H1 (cell line): ENCODE data around the gene ZDHHC11B. TPM values are rescaled to one million over a fixed set of nuclear protein-coding genes. Genes with fewer than 3 reads are reported as not detected.

Experiments
- CTCF ChIA-PET: fragments of 300-600 bp; sonication (Branson Sonifier 250); formaldehyde crosslinking; loops from one replicate; lab custom pipeline; 2021; ENCODE audit not compliant: partially characterized antibody; lab: Charles Lee
- POLR2A ChIA-PET: fragments of 300-600 bp; sonication (Branson Sonifier 250); formaldehyde crosslinking; loops from one replicate; lab custom pipeline; 2021; ENCODE audit warnings: inconsistent platforms; ENCODE audit not compliant: partially characterized antibody; lab: Charles Lee
- DNase-seq, 2 experiments: peaks; one replicate each; pipeline versions ENCODE4 v3.0.0 to v3.0.0-alpha.2; 2010 to 2022; ENCODE audit warnings: low spot score in 2 of 2, low read depth in 1 of 2, mixed read lengths in 1 of 2
- FAIRE-seq: peaks from 2 replicates; lab custom pipeline; 2011; peaks lifted over from hg19 to GRCh38; lab: Jason Lieb, UNC
- H2AFZ ChIP-seq: 2 replicates; pipeline ENCODE4 v1.8.1; 2012; ENCODE audit warnings: low read length, inconsistent platforms
- H2AK5ac ChIP-seq: 2 replicates; pipeline ENCODE4 v1.6.1; 2013; ENCODE audit warnings: low read depth, low read length
- H2BK120ac ChIP-seq: replicated peaks from 2 replicates; pipeline ENCODE3; 2013; ENCODE audit warnings: low read depth, low read length, inconsistent platforms
- H2BK12ac ChIP-seq: 2 replicates; pipeline ENCODE4 v1.6.1; 2013; ENCODE audit warnings: low read depth, low read length
- H2BK15ac ChIP-seq: 2 replicates; pipeline ENCODE4 v1.6.1; 2013; ENCODE audit warnings: low read length
- H2BK20ac ChIP-seq: 2 replicates; pipeline ENCODE4 v1.6.1; 2013; ENCODE audit warnings: low read length
- H2BK5ac ChIP-seq: 2 replicates; pipeline ENCODE4 v1.6.1; 2013; ENCODE audit warnings: low read depth, low read length
- H3K14ac ChIP-seq: 2 replicates; pipeline ENCODE4 v1.6.1; 2013; ENCODE audit warnings: inconsistent platforms; ENCODE audit not compliant: insufficient read length
- H3K18ac ChIP-seq: 2 replicates; pipeline ENCODE4 v1.6.1; 2013; ENCODE audit warnings: low read length; ENCODE audit errors: extremely low read depth
- H3K23ac ChIP-seq: 2 replicates; pipeline ENCODE4 v1.6.1; 2013; ENCODE audit warnings: inconsistent platforms; ENCODE audit not compliant: insufficient read length
- H3K23me2 ChIP-seq: 2 replicates; pipeline ENCODE4 v1.6.1; 2013; ENCODE audit warnings: low read depth, low read length
- H3K27ac ChIP-seq: 2 replicates; pipeline ENCODE4 v1.6.1; 2011; ENCODE audit warnings: low read depth, low read length, inconsistent platforms
- H3K27me3 ChIP-seq, 4 experiments: replicated peaks in 1 of 4; 1 replicate in 1 of 4; 2 replicates in 3 of 4; pipeline versions ENCODE4 v1.6.1 to v1.8.1; 2011 to 2013; ENCODE audit warnings: low read length in 3 of 4, mild to moderate bottlenecking in 3 of 4, inconsistent platforms in 2 of 4, mixed read lengths in 2 of 4, moderate library complexity in 1 of 4; ENCODE audit not compliant: control insufficient read depth in 3 of 4, insufficient read depth in 3 of 4; ENCODE audit errors: extremely low read depth in 1 of 4
- H3K36me3 ChIP-seq, 4 experiments: 2 replicates each; pipeline versions ENCODE4 v1.6.1 to v1.8.1; 2011 to 2013; ENCODE audit warnings: mild to moderate bottlenecking in 4 of 4, low read length in 3 of 4, moderate library complexity in 2 of 4, control low read depth in 1 of 4, inconsistent platforms in 1 of 4; ENCODE audit not compliant: insufficient read depth in 4 of 4, control insufficient read depth in 2 of 4
- H3K4ac ChIP-seq: replicated peaks from 2 replicates; pipeline ENCODE3; 2013; ENCODE audit warnings: low read length, low read depth, mixed read lengths, inconsistent platforms; ENCODE audit not compliant: insufficient read length
- H3K4me1 ChIP-seq, 4 experiments: replicated peaks in 1 of 4; 1 replicate in 1 of 4; 2 replicates in 3 of 4; pipeline versions ENCODE4 v1.6.1 to v1.8.1; 2011 to 2013; ENCODE audit warnings: low read length in 3 of 4, inconsistent platforms in 2 of 4, mixed read lengths in 1 of 4; ENCODE audit not compliant: insufficient read depth in 4 of 4, control insufficient read depth in 3 of 4
- H3K4me2 ChIP-seq, 2 experiments: 2 replicates each; pipeline versions ENCODE4 v1.6.1 to v1.8.1; 2011 to 2013; ENCODE audit warnings: low read depth in 2 of 2, low read length in 2 of 2, control low read depth in 1 of 2, inconsistent platforms in 1 of 2, mild to moderate bottlenecking in 1 of 2; ENCODE audit not compliant: insufficient read depth in 1 of 2
- H3K4me3 ChIP-seq, 4 experiments: fragments of 200-600, 300-600 bp in 1 of 4; sonication (generic), shearing (Covaris generic), sonication (Bioruptor Twin) in 1 of 4; 2 replicates each; pipeline versions ENCODE4 v1.5.1 to v1.8.1; 2011 to 2016; ENCODE audit warnings: low read length in 4 of 4, low read depth in 3 of 4, control low read depth in 2 of 4, inconsistent platforms in 2 of 4, mild to moderate bottlenecking in 2 of 4, mixed read lengths in 1 of 4, moderate library complexity in 1 of 4; ENCODE audit not compliant: insufficient read depth in 2 of 4; ENCODE audit errors: extremely low read depth in 1 of 4
- H3K56ac ChIP-seq: replicated peaks from 2 replicates; pipeline ENCODE3; 2013; ENCODE audit warnings: low read depth, mild to moderate bottlenecking, mixed read lengths, low read length, inconsistent platforms; ENCODE audit not compliant: insufficient read length
- H3K79me1 ChIP-seq: 2 replicates; pipeline ENCODE4 v1.6.1; 2013; ENCODE audit warnings: low read depth, low read length, control low read depth
- H3K79me2 ChIP-seq, 2 experiments: 2 replicates each; pipeline versions ENCODE4 v1.6.1 to v1.8.1; 2012 to 2013; ENCODE audit warnings: low read length in 2 of 2, mild to moderate bottlenecking in 2 of 2, inconsistent platforms in 1 of 2; ENCODE audit not compliant: insufficient read depth in 2 of 2, control insufficient read depth in 1 of 2
- H3K9ac ChIP-seq, 4 experiments: replicated peaks in 1 of 4; 1 replicate in 1 of 4; 2 replicates in 3 of 4; pipeline versions ENCODE4 v1.6.1 to v1.8.1; 2011 to 2013; ENCODE audit warnings: low read depth in 3 of 4, low read length in 3 of 4, control low read depth in 2 of 4, mild to moderate bottlenecking in 2 of 4, moderate library complexity in 2 of 4, inconsistent platforms in 1 of 4; ENCODE audit errors: extremely low read depth in 1 of 4
- H3K9me3 ChIP-seq, 2 experiments: 2 replicates each; pipeline versions ENCODE4 v1.6.1 to v1.8.1; 2012 to 2013; ENCODE audit warnings: mild to moderate bottlenecking in 2 of 2, moderate library complexity in 2 of 2, control low read depth in 1 of 2, inconsistent platforms in 1 of 2, low read depth in 1 of 2, low read length in 1 of 2, mixed read lengths in 1 of 2; ENCODE audit not compliant: insufficient read depth in 2 of 2
- H4K20me1 ChIP-seq, 2 experiments: replicated peaks in 1 of 2; 2 replicates each; pipeline versions ENCODE3 to v1.8.1; 2011 to 2013; ENCODE audit warnings: inconsistent platforms in 2 of 2, low read length in 2 of 2, mild to moderate bottlenecking in 1 of 2; ENCODE audit not compliant: insufficient read depth in 2 of 2, control insufficient read depth in 1 of 2
- H4K5ac ChIP-seq: 2 replicates; pipeline ENCODE4 v1.6.1; 2013; ENCODE audit warnings: low read length, low read depth, mixed read lengths, inconsistent platforms; ENCODE audit not compliant: insufficient read length
- H4K8ac ChIP-seq: 2 replicates; pipeline ENCODE4 v1.8.0; 2013; ENCODE audit warnings: mild to moderate bottlenecking, moderate library complexity, low read length, inconsistent platforms; ENCODE audit not compliant: insufficient read depth; ENCODE audit errors: extremely low read depth
- H4K91ac ChIP-seq: replicated peaks from 2 replicates; pipeline ENCODE3; 2013; ENCODE audit warnings: low read length, mixed read lengths, inconsistent platforms; ENCODE audit not compliant: insufficient read length
- FOSL1 ChIP-seq: IDR thresholded peaks from 2 replicates; pipeline ENCODE4 v1.6.1; 2011; ENCODE audit warnings: mild to moderate bottlenecking, low read depth, low read length, moderate library complexity; ENCODE audit not compliant: insufficient read depth
- KDM4A ChIP-seq: IDR thresholded peaks from one replicate; pipeline ENCODE4 v1.7.1; 2012; ENCODE audit warnings: low read depth, mild to moderate bottlenecking, moderate library complexity, low read length, inconsistent platforms; ENCODE audit not compliant: severe bottlenecking
- POLR2A ChIP-seq, 2 experiments: IDR thresholded peaks; 1 replicate in 1 of 2; 2 replicates in 1 of 2; pipeline ENCODE4 v1.6.1; 2011; ENCODE audit warnings: low read depth in 2 of 2, low read length in 2 of 2, mild to moderate bottlenecking in 2 of 2; ENCODE audit errors: control extremely low read depth in 1 of 2
- SAP30 ChIP-seq: fragments of 300-600 bp; sonication (generic); IDR thresholded peaks from 2 replicates; pipeline ENCODE4 v1.7.1; 2012; ENCODE audit warnings: low read length, moderate library complexity, mild to moderate bottlenecking, inconsistent platforms; ENCODE audit not compliant: insufficient read depth, insufficient replicate concordance
- ZNF274 ChIP-seq: IDR thresholded peaks from 2 replicates; pipeline ENCODE4 v1.7.0; 2012; ENCODE audit warnings: low read length, borderline replicate concordance; ENCODE audit errors: extremely low read depth
- WGBS, 2 experiments: shearing (Covaris generic) in 1 of 2; methylation state at CpG; one replicate each; pipeline versions ENCODE4 v1.1.6 to v1.1.7; 2013 to 2015; ENCODE audit warnings: low lambda C conversion rate in 2 of 2, mixed read lengths in 2 of 2, inconsistent platforms in 1 of 2, low coverage in 1 of 2, missing lambda C conversion rate in 1 of 2; ENCODE audit not compliant: insufficient replicate concordance in 2 of 2, insufficient coverage in 1 of 2, insufficient read length in 1 of 2; ENCODE audit errors: extremely low coverage in 1 of 2, missing lambda C conversion rate in 1 of 2; 5-methylcytosine and 5-hydroxymethylcytosine counted together
- polyA plus RNA-seq, 7 experiments: library from polyadenylated mRNA; depleted of rRNA in 3 of 7; stranded (reverse) in 5 of 7; unstranded in 2 of 7; fragments of >200 nt in 5 of 7; fragments of 200-250 nt in 2 of 7; gene quantifications; 1 replicate in 5 of 7; 2 replicates in 1 of 7; 4 replicates in 1 of 7; pipeline versions ENCODE4 v1.2.1 to v1.2.3, GENCODE V29; 2011 to 2013; ENCODE audit warnings: missing spikeins in 2 of 7, mixed read lengths in 2 of 7
- total RNA-seq: library from RNA; stranded (reverse); fragmentation: NEBNext Ultra II Directional; extraction: Animal tissue kit (Norgen Biotek cat#: 25700); gene quantifications from 2 replicates; pipeline ENCODE4 v1.2.1, GENCODE V29; 2021

Gene ZDHHC11B
- total and polyA plus RNA-seq, 2 of the 8 experiments (the other 6 are each of a cell fraction or from before 2014, with no cell fraction given), result 0.29 to 2.5 TPM

DNA sequence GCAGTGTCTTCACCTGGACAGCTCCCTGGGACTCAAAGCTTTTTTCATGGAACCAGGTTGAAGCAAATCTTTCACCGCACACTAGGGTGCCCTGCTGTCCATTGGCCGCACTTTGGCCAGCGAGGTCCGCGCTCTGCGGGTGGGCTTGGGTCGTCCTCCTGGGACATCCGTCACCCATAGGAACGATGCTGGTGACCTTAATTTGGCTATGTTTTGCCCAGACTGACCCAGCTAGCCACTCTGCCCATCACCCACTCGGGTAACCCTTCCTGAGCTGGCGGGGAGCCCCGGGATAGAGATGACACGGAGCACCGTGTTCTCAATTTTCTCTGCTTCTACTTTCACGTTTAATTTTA is 25.9 kb downstream of the ZDHHC11B start:
- CTCF ChIA-PET, result interaction anchor here (1.0 to 3.2 kb wide), 10 partner anchors 9 to 231 kb away, joined by 3 to 29 read pairs (median 4); no protein-coding TSS in a partner anchor
- Histone ChIP-seq H3K4ac (no peak overlapping the region), H3K27ac (peak overlapping the region; percentile 37; the same call in 1 of the 2 replicates)
- TF ChIP-seq KDM4A, result no peak
- no peak for TF ChIP-seq SAP30
- no peak for TF ChIP-seq FOSL1
- no peak for TF ChIP-seq ZNF274
- no peak for TF ChIP-seq POLR2A (IDR thresholded peaks at IDR 0.05; ENCODE audit: control extremely low read depth in 1 of 2, low read depth in 2 of 2, low read length in 2 of 2)

More for the DNA sequence above, 25.9 kb downstream of the ZDHHC11B start:
- no peak overlapping the region; the same call in 1 of the 2 replicates for H2BK15ac ChIP-seq
- FAIRE-seq, result no peak
- peaks cover 2% of the 10 kb centered on the region; the same call in 1 of the 2 replicates for H3K79me1 ChIP-seq
- H3K9ac ChIP-seq, result peak overlapping the region in 2 of 4 experiments; percentile 0 to 8; a peak in 2 of 7 replicates
- no peak overlapping the region for H3K4me2 ChIP-seq
- H2BK120ac ChIP-seq, result no peak overlapping the region
- no peak overlapping the region for H2AFZ ChIP-seq
- no peaks in the 10 kb centered on the region for H3K79me2 ChIP-seq
- H2BK20ac ChIP-seq, result no peak overlapping the region
- H3K36me3 ChIP-seq, result no peaks in the 10 kb centered on the region
- H3K27me3 ChIP-seq, result no peaks in the 10 kb centered on the region
- no peak for DNase-seq
- POLR2A ChIA-PET, result interaction anchor here (1.6 kb wide), 1 partner anchor 133 kb away, joined by 3 read pairs; the partner anchor contains the start of genes BRD9 and TRIP13
- WGBS, 2 experiments, result 93% methylated on average over 15 of the region's 15 CpGs; no CpG with 5 or more reads in 1 of the 2 experiments
- H4K8ac ChIP-seq, result no peak overlapping the region
- no peak overlapping the region for H3K4me3 ChIP-seq
- H3K23me2 ChIP-seq, result no peaks in the 10 kb centered on the region
- no peaks in the 10 kb centered on the region for H3K9me3 ChIP-seq
- peaks cover 0 to 4% of the 10 kb centered on the region in 2 experiments for H4K20me1 ChIP-seq
- no peak overlapping the region for H2BK5ac ChIP-seq
- H2BK12ac ChIP-seq, result peak overlapping the region; percentile 75; the same call in 1 of the 2 replicates
- no peak overlapping the region for H3K14ac ChIP-seq
- H4K91ac ChIP-seq, result no peak overlapping the region
- no peaks in the 10 kb centered on the region; a peak in 1 of 7 replicates for H3K4me1 ChIP-seq
- H2AK5ac ChIP-seq, result no peak overlapping the region
- no peak overlapping the region for H3K23ac ChIP-seq
- H4K5ac ChIP-seq, result no peak overlapping the region
- H3K56ac ChIP-seq, result no peak overlapping the region
- no peak overlapping the region for H3K18ac ChIP-seq
